IMR-90 (cell line): ENCODE results near the gene C16orf89. TPM values are rescaled to one million over a fixed set of nuclear protein-coding genes. Genes with fewer than 3 reads are reported as not detected.

Experiments used
- ATAC-seq: fragments of 200-7000 bp; cut with Tn5 transposase; 2 replicates; pipeline ENCODE4 v1.9.1; 2020; ENCODE audit warnings: low read depth, mild to moderate bottlenecking, moderate library complexity
- BruUV-seq: library from RNA; stranded (reverse); fragments of 400-500 nt; replicated peaks from 2 replicates; lab custom pipeline; 2021; lab: Mats Ljungman, UMichigan
- CTCF ChIA-PET: fragments of 300-600 bp; formaldehyde crosslinking; extraction: SDS; loops from one replicate; lab custom pipeline; 2021; ENCODE audit warnings: antibody characterized with exemption; lab: Yijun Ruan, JAX
- POLR2A ChIA-PET: fragments of 300-600 bp; sonication (Branson Sonifier 250); formaldehyde crosslinking; loops from one replicate; lab custom pipeline; 2022; ENCODE audit warnings: antibody characterized with exemption; ENCODE audit not compliant: unreplicated experiment; lab: Charles Lee
- DNase-seq: peaks from one replicate; pipeline ENCODE4 v3.0.0; 2013
- H2AFZ ChIP-seq: replicated peaks from 2 replicates; pipeline ENCODE3; 2013; ENCODE audit warnings: low read length, mild to moderate bottlenecking; ENCODE audit not compliant: poor library complexity
- H2AK5ac ChIP-seq: 2 replicates; pipeline ENCODE4 v1.6.1; 2013; ENCODE audit warnings: low read depth, low read length, inconsistent platforms
- H2AK9ac ChIP-seq: replicated peaks from 2 replicates; pipeline ENCODE3; 2013; ENCODE audit warnings: mild to moderate bottlenecking, low read depth, low read length, moderate library complexity; ENCODE audit not compliant: poor library complexity
- H2BK120ac ChIP-seq: 2 replicates; pipeline ENCODE4 v1.6.1; 2013; ENCODE audit warnings: low read depth, low read length, inconsistent platforms
- H2BK15ac ChIP-seq: 3 replicates; pipeline ENCODE4 v1.6.1; 2013; ENCODE audit warnings: low read depth, low read length, inconsistent platforms
- H2BK20ac ChIP-seq: 2 replicates; pipeline ENCODE4 v1.6.1; 2013; ENCODE audit warnings: low read depth, mild to moderate bottlenecking, inconsistent platforms, low read length, moderate library complexity
- H2BK5ac ChIP-seq: 2 replicates; pipeline ENCODE4 v1.6.1; 2013; ENCODE audit warnings: mild to moderate bottlenecking, low read depth, low read length, inconsistent platforms; ENCODE audit not compliant: poor library complexity, severe bottlenecking
- H3K14ac ChIP-seq: replicated peaks from 2 replicates; pipeline ENCODE4 v1.6.1; 2013; ENCODE audit warnings: low read depth, low read length, inconsistent platforms
- H3K18ac ChIP-seq: 2 replicates; pipeline ENCODE4 v1.6.1; 2013; ENCODE audit warnings: low read depth, low read length, control low read depth
- H3K23ac ChIP-seq: 2 replicates; pipeline ENCODE4 v1.6.1; 2013; ENCODE audit warnings: low read depth, low read length, inconsistent platforms
- H3K27ac ChIP-seq: 2 replicates; pipeline ENCODE4 v1.5.1; 2013; ENCODE audit warnings: mild to moderate bottlenecking, control low read depth, low read length; ENCODE audit not compliant: insufficient read depth
- H3K27me3 ChIP-seq: 2 replicates; pipeline ENCODE4 v1.6.1; 2013; ENCODE audit warnings: low read length; ENCODE audit not compliant: control insufficient read depth, insufficient read depth
- H3K36me3 ChIP-seq: 2 replicates; pipeline ENCODE4 v1.6.1; 2013; ENCODE audit warnings: low read length, mixed read lengths; ENCODE audit not compliant: control insufficient read depth, insufficient read depth
- H3K4ac ChIP-seq: 2 replicates; pipeline ENCODE4 v1.6.1; 2013; ENCODE audit warnings: low read depth, low read length, inconsistent platforms
- H3K4me1 ChIP-seq: 2 replicates; pipeline ENCODE4 v1.6.1; 2013; ENCODE audit warnings: low read length, mixed read lengths; ENCODE audit not compliant: control insufficient read depth, insufficient read depth
- H3K4me2 ChIP-seq: 2 replicates; pipeline ENCODE4 v1.6.1; 2013; ENCODE audit warnings: low read depth, mild to moderate bottlenecking, control low read depth, low read length, moderate library complexity
- H3K4me3 ChIP-seq: 2 replicates; pipeline ENCODE4 v1.5.1; 2013; ENCODE audit warnings: low read depth, mild to moderate bottlenecking, control low read depth, low read length, moderate library complexity; ENCODE audit not compliant: insufficient read depth
- H3K56ac ChIP-seq: 2 replicates; pipeline ENCODE4 v1.6.1; 2013; ENCODE audit warnings: low read length, inconsistent platforms; ENCODE audit not compliant: insufficient read depth; ENCODE audit errors: extremely low read depth
- H3K79me1 ChIP-seq, 2 experiments: 2 replicates each; pipeline ENCODE4 v1.6.1; 2013; ENCODE audit warnings: low read length in 2 of 2, inconsistent platforms in 1 of 2, low read depth in 1 of 2
- H3K9ac ChIP-seq: 2 replicates; pipeline ENCODE4 v1.6.1; 2013; ENCODE audit warnings: low read depth, low read length, control low read depth
- H3K9me1 ChIP-seq: 2 replicates; pipeline ENCODE4 v1.6.1; 2013; ENCODE audit warnings: low read length, inconsistent platforms; ENCODE audit not compliant: insufficient read depth
- H3K9me3 ChIP-seq: 2 replicates; pipeline ENCODE4 v1.6.1; 2013; ENCODE audit warnings: low read length; ENCODE audit not compliant: control insufficient read depth, insufficient read depth
- H4K20me1 ChIP-seq: 2 replicates; pipeline ENCODE4 v1.6.1; 2013; ENCODE audit warnings: low read length, inconsistent platforms; ENCODE audit not compliant: insufficient read depth
- H4K5ac ChIP-seq: 2 replicates; pipeline ENCODE4 v1.6.1; 2013; ENCODE audit warnings: mild to moderate bottlenecking, low read depth, low read length, control low read depth
- H4K8ac ChIP-seq, 2 experiments: 2 replicates each; pipeline ENCODE4 v1.6.1; 2013; ENCODE audit warnings: low read depth in 2 of 2, low read length in 2 of 2, control low read depth in 1 of 2, inconsistent platforms in 1 of 2
- H4K91ac ChIP-seq: 2 replicates; pipeline ENCODE4 v1.6.1; 2013; ENCODE audit warnings: low read depth, low read length, inconsistent platforms; ENCODE audit not compliant: insufficient read depth
- MXI1 ChIP-seq: IDR thresholded peaks from 2 replicates; pipeline ENCODE4 v1.6.1; 2012; ENCODE audit warnings: low read depth, mild to moderate bottlenecking, low read length, moderate library complexity, borderline replicate concordance
- POLR2A ChIP-seq: IDR thresholded peaks from 2 replicates; pipeline ENCODE4 v1.6.1; 2012; ENCODE audit warnings: mild to moderate bottlenecking, low read depth, low read length
- RAD21 ChIP-seq: IDR thresholded peaks from 2 replicates; pipeline ENCODE4 v1.6.1; 2012; ENCODE audit warnings: low read length, improper control_type of control experiment
- USF2 ChIP-seq: fragments of 150-350 bp; IDR thresholded peaks from 2 replicates; pipeline ENCODE4 v1.6.1; 2017; ENCODE audit warnings: mild to moderate bottlenecking, antibody characterized with exemption, low read length, low read depth
- WGBS, 2 experiments: methylation state at CpG; one replicate each; pipeline versions ENCODE4 v1.1.5 to v1.1.7; 2013; ENCODE audit warnings: missing lambda C conversion rate in 2 of 2; ENCODE audit not compliant: insufficient read length in 1 of 2; ENCODE audit errors: extremely low coverage in 2 of 2; 5-methylcytosine and 5-hydroxymethylcytosine counted together
- dilution Hi-C: fragments of 300-500 bp; cut with HindIII; formaldehyde crosslinking; loops from one replicate; pipeline ENCODE4 v1.14.3; 2018; ENCODE audit warnings: low sequenced_read_pairs; ENCODE audit not compliant: unreplicated experiment
- in situ Hi-C: fragments of 300-500 bp; cut with MboI; formaldehyde crosslinking; loops from 3 replicates; pipeline ENCODE4 v1.14.3; 2019; ENCODE audit warnings: low sequenced_read_pairs, inconsistent platforms, mixed read lengths
- intact Hi-C: fragments of 100-400 bp; cut with micrococcal nuclease; formaldehyde crosslinking; loops from 2 replicates; pipeline ENCODE4 v1.10.0; 2022
- polyA plus RNA-seq, 3 experiments: library from polyadenylated mRNA; depleted of rRNA; stranded (reverse); fragments of >200 nt; gene quantifications; 2 replicates each; pipeline ENCODE4 v1.2.3, GENCODE V29; 2012; ENCODE audit warnings: low replicate concordance in 1 of 3
- total RNA-seq: library from RNA; depleted of rRNA; stranded (reverse); fragments of >200 nt; gene quantifications from 2 replicates; pipeline ENCODE4 v1.2.3, GENCODE V29; 2012
- TF ChIP-seq, protein P1 (sequence below): conservative IDR thresholded peaks from 2 replicates; pipeline ENCODE4 v1.5.1; 2012; ENCODE audit warnings: mild to moderate bottlenecking, low read depth, low read length, improper control_type of control experiment

The C16orf89 gene
- total and polyA plus RNA-seq, 2 of the 4 experiments (the other 2 are of a cell fraction) = 0.17 to 0.18 TPM

DNA sequence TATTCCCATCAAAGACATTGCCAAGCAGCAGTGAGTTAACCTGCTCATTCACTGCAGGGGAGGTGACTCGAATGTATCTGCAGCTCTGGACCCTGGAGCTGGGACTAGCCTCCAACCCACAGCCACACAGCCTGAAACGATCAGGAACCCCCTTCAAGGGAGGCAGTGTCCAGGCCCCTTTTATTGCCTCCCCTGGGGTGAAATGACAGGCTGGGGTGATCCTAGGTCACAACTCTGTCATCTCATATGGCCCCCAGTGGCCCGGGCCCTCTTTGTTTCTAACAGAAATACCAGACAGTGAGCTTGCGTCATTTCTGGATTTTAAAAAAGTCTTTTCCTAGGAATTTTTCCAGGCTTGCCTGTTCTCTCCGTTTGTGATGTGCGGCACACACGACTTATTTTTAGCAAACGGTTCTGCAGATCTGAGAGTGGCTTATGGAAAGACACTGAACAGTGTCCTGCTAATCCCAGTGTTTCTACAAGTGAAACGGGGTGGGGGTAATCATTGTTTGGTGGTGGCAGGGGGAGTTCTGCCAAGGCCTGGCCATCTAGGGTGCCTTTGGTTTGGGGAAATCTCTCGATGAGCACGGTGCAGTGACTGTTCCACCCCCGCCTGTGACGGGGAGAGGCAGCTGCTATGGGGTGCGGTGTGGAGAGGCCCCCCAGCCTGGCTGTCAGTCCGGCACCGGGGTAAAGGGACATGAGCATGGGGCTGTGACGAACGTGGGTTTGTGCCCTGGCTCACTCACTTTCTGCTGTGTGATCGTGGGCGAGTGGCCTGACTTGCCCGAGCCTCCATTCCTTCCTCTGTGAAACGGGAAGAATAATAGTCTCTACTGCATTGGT lies 59.2 kb downstream of the C16orf89 start:
- intact Hi-C loops (no loop called here), in situ Hi-C loops (no loop called here), dilution Hi-C loops (no loop called here)
- H2BK15ac ChIP-seq = no peak overlapping the region
- H3K4me3 ChIP-seq = no peak overlapping the region
- no peak overlapping the region for H3K23ac ChIP-seq
- BruUV-seq = no TSS peak
- DNase-seq (no peak), ATAC-seq (no peak)
- no peaks in the 10 kb centered on the region for H4K20me1 ChIP-seq
- H4K91ac ChIP-seq = no peak overlapping the region
- CTCF ChIA-PET = no interaction called here
- no peak overlapping the region for H3K14ac ChIP-seq
- no peak overlapping the region for H3K4me2 ChIP-seq
- TF ChIP-seq, protein P1, sequence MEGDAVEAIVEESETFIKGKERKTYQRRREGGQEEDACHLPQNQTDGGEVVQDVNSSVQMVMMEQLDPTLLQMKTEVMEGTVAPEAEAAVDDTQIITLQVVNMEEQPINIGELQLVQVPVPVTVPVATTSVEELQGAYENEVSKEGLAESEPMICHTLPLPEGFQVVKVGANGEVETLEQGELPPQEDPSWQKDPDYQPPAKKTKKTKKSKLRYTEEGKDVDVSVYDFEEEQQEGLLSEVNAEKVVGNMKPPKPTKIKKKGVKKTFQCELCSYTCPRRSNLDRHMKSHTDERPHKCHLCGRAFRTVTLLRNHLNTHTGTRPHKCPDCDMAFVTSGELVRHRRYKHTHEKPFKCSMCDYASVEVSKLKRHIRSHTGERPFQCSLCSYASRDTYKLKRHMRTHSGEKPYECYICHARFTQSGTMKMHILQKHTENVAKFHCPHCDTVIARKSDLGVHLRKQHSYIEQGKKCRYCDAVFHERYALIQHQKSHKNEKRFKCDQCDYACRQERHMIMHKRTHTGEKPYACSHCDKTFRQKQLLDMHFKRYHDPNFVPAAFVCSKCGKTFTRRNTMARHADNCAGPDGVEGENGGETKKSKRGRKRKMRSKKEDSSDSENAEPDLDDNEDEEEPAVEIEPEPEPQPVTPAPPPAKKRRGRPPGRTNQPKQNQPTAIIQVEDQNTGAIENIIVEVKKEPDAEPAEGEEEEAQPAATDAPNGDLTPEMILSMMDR = no peak
- no peak for TF ChIP-seq MXI1
- no peak for TF ChIP-seq USF2
- TF ChIP-seq RAD21 = no peak
- TF ChIP-seq POLR2A = no peak
- no peaks in the 10 kb centered on the region for H3K79me1 ChIP-seq
- no peaks in the 10 kb centered on the region for H3K9me1 ChIP-seq
- H2AK9ac ChIP-seq = no peak overlapping the region
- no peak overlapping the region for H3K18ac ChIP-seq
- H3K4me1 ChIP-seq = no peaks in the 10 kb centered on the region
- 78% methylated on average over 6 of the region's 22 CpGs; no CpG with 5 or more reads in 1 of the 2 experiments for WGBS, 2 experiments
- H2BK20ac ChIP-seq = no peak overlapping the region
- H2BK120ac ChIP-seq = no peak overlapping the region
- H3K9ac ChIP-seq = no peak overlapping the region
- POLR2A ChIA-PET = interaction anchor here (0.6 kb wide), 1 partner anchor 204 kb away, joined by 4 read pairs; the partner anchor contains the start of gene ROGDI
- H3K56ac ChIP-seq = no peak overlapping the region
- peak overlapping the region; percentile 58 for H2AFZ ChIP-seq
- no peak overlapping the region for H4K5ac ChIP-seq
- no peaks in the 10 kb centered on the region for H3K9me3 ChIP-seq
- H2BK5ac ChIP-seq = no peak overlapping the region
- peaks cover 25% of the 10 kb centered on the region for H3K27me3 ChIP-seq
- no peak overlapping the region for H2AK5ac ChIP-seq
- no peak overlapping the region for H3K4ac ChIP-seq
- H4K8ac ChIP-seq = no peak overlapping the region
- no peaks in the 10 kb centered on the region for H3K36me3 ChIP-seq
- no peak overlapping the region for H3K27ac ChIP-seq
